Calu3 (cell line): ENCODE measurements around the gene AP5B1. TPM values are rescaled to one million over a fixed set of nuclear protein-coding genes. Genes with fewer than 3 reads are reported as not detected.

Source experiments
- BruUV-seq: library from RNA; stranded (reverse); fragments of 400-500 nt; replicated peaks from 2 replicates; lab custom pipeline; 2021; lab: Mats Ljungman, UMichigan
- CTCF ChIA-PET: fragments of 300-600 bp; sonication (Branson Sonifier 250); formaldehyde crosslinking; loops from one replicate; lab custom pipeline; 2022; ENCODE audit warnings: antibody characterized with exemption; lab: Charles Lee
- DNase-seq: peaks from one replicate; pipeline ENCODE4 v3.0.0; 2022
- H3K27ac Mint-ChIP-seq: one replicate; pipeline ENCODE4 v1.8.0; 2022; ENCODE audit warnings: mixed read lengths; ENCODE audit not compliant: unreplicated experiment
- H3K27me3 Mint-ChIP-seq: one replicate; pipeline ENCODE4 v1.8.0; 2022; ENCODE audit warnings: mixed read lengths; ENCODE audit not compliant: unreplicated experiment
- H3K36me3 Mint-ChIP-seq: one replicate; pipeline ENCODE4 v1.8.0; 2022; ENCODE audit warnings: mild to moderate bottlenecking, moderate library complexity, mixed read lengths; ENCODE audit not compliant: insufficient read depth, unreplicated experiment
- H3K4me1 Mint-ChIP-seq: one replicate; pipeline ENCODE4 v1.8.0; 2022; ENCODE audit warnings: mild to moderate bottlenecking, low read depth, mixed read lengths; ENCODE audit not compliant: unreplicated experiment
- H3K4me3 Mint-ChIP-seq: one replicate; pipeline ENCODE4 v1.8.0; 2022; ENCODE audit warnings: mild to moderate bottlenecking, low read depth, moderate library complexity, mixed read lengths; ENCODE audit not compliant: unreplicated experiment
- H3K9me3 Mint-ChIP-seq: one replicate; pipeline ENCODE4 v1.8.0; 2022; ENCODE audit warnings: low read depth, mixed read lengths; ENCODE audit not compliant: unreplicated experiment
- CTCF ChIP-seq: fragments of 200-600 bp; IDR thresholded peaks from one replicate; pipeline ENCODE4 v1.8.0; 2022; ENCODE audit warnings: antibody characterized with exemption; ENCODE audit not compliant: unreplicated experiment
- intact Hi-C: fragments of 100-400 bp; cut with micrococcal nuclease; formaldehyde crosslinking; loops from one replicate; pipeline ENCODE4 v1.10.0; 2022; ENCODE audit not compliant: unreplicated experiment
- total RNA-seq: library from RNA; stranded (reverse); gene quantifications from 2 replicates; pipeline ENCODE4 v1.2.3, GENCODE V29; 2022

Gene AP5B1
- total RNA-seq, 1 experiment from 2014 or later: 18.5 TPM

- DNase-seq: peak; percentile 93
- Mint-ChIP-seq H3K27me3 (no peaks in the 10 kb centered on the region), H3K4me1 (peaks cover 17% of the 10 kb centered on the region), H3K9me3 (no peaks in the 10 kb centered on the region), H3K4me3 (peak overlapping the region; percentile 98), H3K27ac (peak overlapping the region; percentile 96), H3K36me3 (peaks cover 11% of the 10 kb centered on the region)
- BruUV-seq: TSS peak; percentile 18
- intact Hi-C loops: no loop called here
- peak; percentile 94 for TF ChIP-seq CTCF
- CTCF ChIA-PET: interaction anchor here (0.6 to 2.5 kb wide), 19 partner anchors 9 to 110 kb away, joined by 3 to 39 read pairs (median 5); partner anchors contain the start of genes CCDC85B, CFL1, FIBP and KAT5
These were observed 632 bp downstream of the AP5B1 start for GRCh38 chr11:65779919-65780769.

- BruUV-seq: no TSS peak
- no peaks in the 10 kb centered on the region for H3K9me3 Mint-ChIP-seq
- no peak overlapping the region for H3K27ac Mint-ChIP-seq
These were observed 1.2 kb downstream of the AP5B1 start for GRCh38 chr11:65779669-65779918.

GRCh38 chr11:65778901-65779668 lies 1.7 kb downstream of the AP5B1 start:
- Mint-ChIP-seq H3K27me3 (no peaks in the 10 kb centered on the region), H3K9me3 (no peaks in the 10 kb centered on the region), H3K4me3 (peak overlapping the region; percentile 98), H3K27ac (no peak overlapping the region), H3K4me1 (peaks cover 16% of the 10 kb centered on the region), H3K36me3 (peaks cover 11% of the 10 kb centered on the region)
- no peak for DNase-seq
- intact Hi-C loops: no loop called here
- TF ChIP-seq CTCF: no peak
- no TSS peak for BruUV-seq
- CTCF ChIA-PET: interaction anchor here (0.8 to 2.5 kb wide), 9 partner anchors 9 to 67 kb away, joined by 3 to 39 read pairs (median 7); partner anchors contain the start of gene KAT5

More at GRCh38 chr11:65779669-65779918, 1.2 kb downstream of the AP5B1 start:
- no peaks in the 10 kb centered on the region for H3K27me3 Mint-ChIP-seq
- peaks cover 16% of the 10 kb centered on the region for H3K4me1 Mint-ChIP-seq
- H3K36me3 Mint-ChIP-seq: peaks cover 11% of the 10 kb centered on the region
- peak overlapping the region; percentile 98 for H3K4me3 Mint-ChIP-seq
- CTCF ChIA-PET: interaction anchor here (0.8 to 2.5 kb wide), 13 partner anchors 9 to 111 kb away, joined by 3 to 39 read pairs (median 5); partner anchors contain the start of genes CCDC85B, FIBP, KAT5 and RNASEH2C
- TF ChIP-seq CTCF: no peak
- intact Hi-C loops: no loop called here
- no peak for DNase-seq

- no peak for DNase-seq
- intact Hi-C loops: no loop called here
- no peaks in the 10 kb centered on the region for H3K27me3 Mint-ChIP-seq
- H3K9me3 Mint-ChIP-seq: no peaks in the 10 kb centered on the region
- CTCF ChIA-PET: interaction anchor here (1.1 kb wide), 1 partner anchor 34 kb away, joined by 3 read pairs; no protein-coding TSS in a partner anchor
- no peak overlapping the region for H3K27ac Mint-ChIP-seq
- peaks cover 11% of the 10 kb centered on the region for H3K36me3 Mint-ChIP-seq
- TF ChIP-seq CTCF: no peak
- BruUV-seq: no TSS peak
- peaks cover 15% of the 10 kb centered on the region for H3K4me1 Mint-ChIP-seq
- no peak overlapping the region for H3K4me3 Mint-ChIP-seq
These were observed 2.3 kb downstream of the AP5B1 start for GRCh38 chr11:65778431-65778900.
